HepG2 (cell line): ENCODE measurements around the gene SKIDA1. TPM values are rescaled to one million over a fixed set of nuclear protein-coding genes. Genes with fewer than 3 reads are reported as not detected.

Source experiments
- AHR ChIP-seq: IDR thresholded peaks from 2 replicates; pipeline ENCODE4 v1.6.1; 2018; ENCODE audit warnings: missing genetic modification reagents, missing compliant biosample characterization
- CBX2 ChIP-seq, 2 experiments: fragments of 200-600 bp in 1 of 2; sonication (generic); formaldehyde crosslinking in 1 of 2; IDR thresholded peaks; 2 replicates each; pipeline versions ENCODE4 v1.7.0 to v1.8.1; 2018 to 2022; ENCODE audit warnings: low read depth in 2 of 2, low read length in 1 of 2, mild to moderate bottlenecking in 1 of 2, missing genetic modification reagents in 1 of 2
- FOXC1 ChIP-seq: sonication (generic); formaldehyde crosslinking; IDR thresholded peaks from 2 replicates; pipeline ENCODE4 v1.8.0; 2022; ENCODE audit warnings: mild to moderate bottlenecking, missing genetic modification reagents, borderline replicate concordance
- FUBP1 ChIP-seq: sonication (generic); formaldehyde crosslinking; IDR thresholded peaks from 2 replicates; pipeline ENCODE4 v1.5.1; 2020; ENCODE audit warnings: missing genetic modification reagents, mild to moderate bottlenecking, borderline replicate concordance
- HDAC2 ChIP-seq: sonication (generic); formaldehyde crosslinking; IDR thresholded peaks from 2 replicates; pipeline ENCODE4 v1.4.0; 2020; ENCODE audit warnings: missing genetic modification reagents
- IKZF5 ChIP-seq: IDR thresholded peaks from 2 replicates; pipeline ENCODE4 v1.6.1; 2018; ENCODE audit warnings: missing genetic modification reagents, mild to moderate bottlenecking, missing compliant biosample characterization
- JUND ChIP-seq: sonication (generic); formaldehyde crosslinking; IDR thresholded peaks from 2 replicates; pipeline ENCODE4 v1.8.0; 2022; ENCODE audit warnings: mild to moderate bottlenecking, missing genetic modification reagents
- KMT2B ChIP-seq: IDR thresholded peaks from 2 replicates; pipeline ENCODE4 v1.6.1; 2016; ENCODE audit warnings: missing genetic modification reagents, missing compliant biosample characterization
- SMAD3 ChIP-seq: sonication (generic); formaldehyde crosslinking; IDR thresholded peaks from 2 replicates; pipeline ENCODE4 v1.4.0; 2020; ENCODE audit warnings: missing genetic modification reagents
- SMARCE1 ChIP-seq: fragments of 450-650 bp; IDR thresholded peaks from 2 replicates; pipeline ENCODE4 v1.6.1; 2017; ENCODE audit warnings: borderline replicate concordance
- SP1 ChIP-seq, 2 experiments: fragments of 450-650 bp in 1 of 2; sonication (generic) in 1 of 2; formaldehyde crosslinking in 1 of 2; IDR thresholded peaks; 2 replicates each; pipeline versions ENCODE4 v1.4.0 to v1.6.1; 2016 to 2020; ENCODE audit warnings: missing genetic modification reagents in 1 of 2
- TOPORS ChIP-seq: sonication (generic); formaldehyde crosslinking; IDR thresholded peaks from 2 replicates; pipeline ENCODE4 v1.8.0; 2023; ENCODE audit warnings: mild to moderate bottlenecking, missing genetic modification reagents
- XBP1 ChIP-seq: sonication (generic); formaldehyde crosslinking; IDR thresholded peaks from 2 replicates; pipeline ENCODE4 v1.5.0; 2020; ENCODE audit warnings: missing genetic modification reagents
- ZBTB20 ChIP-seq: sonication (generic); formaldehyde crosslinking; IDR thresholded peaks from 2 replicates; pipeline ENCODE4 v1.8.1; 2023; ENCODE audit warnings: missing genetic modification reagents, low read depth, mild to moderate bottlenecking, borderline replicate concordance
- ZMYM4 ChIP-seq: sonication (generic); formaldehyde crosslinking; IDR thresholded peaks from 2 replicates; pipeline ENCODE4 v1.8.1; 2023; ENCODE audit warnings: mild to moderate bottlenecking, missing genetic modification reagents
- ZNF292 ChIP-seq: sonication (generic); formaldehyde crosslinking; IDR thresholded peaks from 2 replicates; pipeline ENCODE4 v1.8.1; 2022; ENCODE audit warnings: mild to moderate bottlenecking, low read depth, missing genetic modification reagents, borderline replicate concordance
- ZNF563 ChIP-seq: sonication (generic); formaldehyde crosslinking; IDR thresholded peaks from 2 replicates; pipeline ENCODE4 v1.8.0; 2022; ENCODE audit warnings: mild to moderate bottlenecking, moderate library complexity, missing genetic modification reagents
- polyA plus RNA-seq, 8 experiments: library from polyadenylated mRNA; depleted of rRNA in 3 of 8; stranded (reverse) in 7 of 8; unstranded in 1 of 8; fragments of >200 nt; fragmentation: Illumina TruSeq in 4 of 8; extraction: Trizol in 4 of 8; gene quantifications; 2 replicates each; pipeline versions ENCODE4 v1.2.1 to v1.2.3, GENCODE V29; 2011 to 2016; ENCODE audit warnings: low read depth in 4 of 8, missing spikeins in 1 of 8, mixed read lengths in 1 of 8; ENCODE audit not compliant: insufficient read depth in 1 of 8
- total RNA-seq, 5 experiments: library from RNA; depleted of rRNA; stranded (reverse); fragments of >200 nt; fragmentation: Illumina TruSeq; extraction: Trizol; gene quantifications; 2 replicates each; pipeline ENCODE4 v1.2.3, GENCODE V29; 2016; ENCODE audit warnings: low read depth in 1 of 5
- TF ChIP-seq, protein P1 (sequence below): sonication (generic); formaldehyde crosslinking; IDR thresholded peaks from 2 replicates; pipeline ENCODE4 v1.4.0; 2020; ENCODE audit warnings: missing genetic modification reagents, mild to moderate bottlenecking, borderline replicate concordance
- TF ChIP-seq, protein P2 (sequence below): sonication (generic); formaldehyde crosslinking; IDR thresholded peaks from 2 replicates; pipeline ENCODE4 v1.4.0; 2020; ENCODE audit warnings: missing genetic modification reagents
- TF ChIP-seq, protein P3 (sequence below): IDR thresholded peaks from 2 replicates; pipeline ENCODE4 v1.6.1; 2016; ENCODE audit warnings: mild to moderate bottlenecking, missing biosample characterization, missing genetic modification reagents
- TF ChIP-seq, protein P4 (sequence below): IDR thresholded peaks from 2 replicates; pipeline ENCODE4 v1.6.1; 2018; ENCODE audit warnings: missing genetic modification reagents

SKIDA1 gene
- total and polyA plus RNA-seq, 2 of the 13 experiments (the other 11 are each of a cell fraction or from before 2014, with no cell fraction given), result 0.73 to 1.5 TPM

- TF ChIP-seq, protein P1, sequence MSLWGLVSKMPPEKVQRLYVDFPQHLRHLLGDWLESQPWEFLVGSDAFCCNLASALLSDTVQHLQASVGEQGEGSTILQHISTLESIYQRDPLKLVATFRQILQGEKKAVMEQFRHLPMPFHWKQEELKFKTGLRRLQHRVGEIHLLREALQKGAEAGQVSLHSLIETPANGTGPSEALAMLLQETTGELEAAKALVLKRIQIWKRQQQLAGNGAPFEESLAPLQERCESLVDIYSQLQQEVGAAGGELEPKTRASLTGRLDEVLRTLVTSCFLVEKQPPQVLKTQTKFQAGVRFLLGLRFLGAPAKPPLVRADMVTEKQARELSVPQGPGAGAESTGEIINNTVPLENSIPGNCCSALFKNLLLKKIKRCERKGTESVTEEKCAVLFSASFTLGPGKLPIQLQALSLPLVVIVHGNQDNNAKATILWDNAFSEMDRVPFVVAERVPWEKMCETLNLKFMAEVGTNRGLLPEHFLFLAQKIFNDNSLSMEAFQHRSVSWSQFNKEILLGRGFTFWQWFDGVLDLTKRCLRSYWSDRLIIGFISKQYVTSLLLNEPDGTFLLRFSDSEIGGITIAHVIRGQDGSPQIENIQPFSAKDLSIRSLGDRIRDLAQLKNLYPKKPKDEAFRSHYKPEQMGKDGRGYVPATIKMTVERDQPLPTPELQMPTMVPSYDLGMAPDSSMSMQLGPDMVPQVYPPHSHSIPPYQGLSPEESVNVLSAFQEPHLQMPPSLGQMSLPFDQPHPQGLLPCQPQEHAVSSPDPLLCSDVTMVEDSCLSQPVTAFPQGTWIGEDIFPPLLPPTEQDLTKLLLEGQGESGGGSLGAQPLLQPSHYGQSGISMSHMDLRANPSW, result no peak
- TF ChIP-seq, protein P2, sequence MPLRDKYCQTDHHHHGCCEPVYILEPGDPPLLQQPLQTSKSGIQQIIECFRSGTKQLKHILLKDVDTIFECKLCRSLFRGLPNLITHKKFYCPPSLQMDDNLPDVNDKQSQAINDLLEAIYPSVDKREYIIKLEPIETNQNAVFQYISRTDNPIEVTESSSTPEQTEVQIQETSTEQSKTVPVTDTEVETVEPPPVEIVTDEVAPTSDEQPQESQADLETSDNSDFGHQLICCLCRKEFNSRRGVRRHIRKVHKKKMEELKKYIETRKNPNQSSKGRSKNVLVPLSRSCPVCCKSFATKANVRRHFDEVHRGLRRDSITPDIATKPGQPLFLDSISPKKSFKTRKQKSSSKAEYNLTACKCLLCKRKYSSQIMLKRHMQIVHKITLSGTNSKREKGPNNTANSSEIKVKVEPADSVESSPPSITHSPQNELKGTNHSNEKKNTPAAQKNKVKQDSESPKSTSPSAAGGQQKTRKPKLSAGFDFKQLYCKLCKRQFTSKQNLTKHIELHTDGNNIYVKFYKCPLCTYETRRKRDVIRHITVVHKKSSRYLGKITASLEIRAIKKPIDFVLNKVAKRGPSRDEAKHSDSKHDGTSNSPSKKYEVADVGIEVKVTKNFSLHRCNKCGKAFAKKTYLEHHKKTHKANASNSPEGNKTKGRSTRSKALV (CRISPR knock-in tag), result no peak
- TF ChIP-seq SMARCE1, result no peak
- TF ChIP-seq IKZF5 (CRISPR knock-in tag), result no peak
- TF ChIP-seq, protein P3, sequence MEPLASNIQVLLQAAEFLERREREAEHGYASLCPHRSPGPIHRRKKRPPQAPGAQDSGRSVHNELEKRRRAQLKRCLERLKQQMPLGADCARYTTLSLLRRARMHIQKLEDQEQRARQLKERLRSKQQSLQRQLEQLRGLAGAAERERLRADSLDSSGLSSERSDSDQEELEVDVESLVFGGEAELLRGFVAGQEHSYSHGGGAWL (CRISPR knock-in tag), result no peak
- TF ChIP-seq HDAC2, result no peak; the same call in 1 of the 2 replicates
- TF ChIP-seq ZNF563 (CRISPR knock-in tag), result no peak
- no peak for TF ChIP-seq KMT2B (CRISPR knock-in tag)
- TF ChIP-seq AHR (CRISPR knock-in tag), result no peak
- no peak for TF ChIP-seq CBX2 (IDR thresholded peaks at IDR 0.05; ENCODE audit: low read depth, low read length)
- TF ChIP-seq CBX2 (CRISPR knock-in tag; IDR thresholded peaks at IDR 0.05; ENCODE audit: low read depth), result no peak
- no peak for TF ChIP-seq FOXC1
- TF ChIP-seq SMAD3, result peak; percentile 9; the same call in 1 of the 2 replicates
- TF ChIP-seq XBP1 (CRISPR knock-in tag), result no peak
- no peak for TF ChIP-seq JUND (CRISPR knock-in tag)
- TF ChIP-seq SP1 (IDR thresholded peaks at IDR 0.05), result no peak
- no peak for TF ChIP-seq SP1 (CRISPR knock-in tag; IDR thresholded peaks at IDR 0.05)
- 0 out of 2 replicates have a peak, but pooled peaks have one; percentile 14 for TF ChIP-seq TOPORS (CRISPR knock-in tag)
- TF ChIP-seq ZNF292 (CRISPR knock-in tag), result no peak
- TF ChIP-seq ZMYM4 (CRISPR knock-in tag), result 0 out of 2 replicates have a peak, but pooled peaks have one; percentile 40
- TF ChIP-seq FUBP1 (CRISPR knock-in tag), result no peak
- no peak for TF ChIP-seq ZBTB20 (CRISPR knock-in tag)
- TF ChIP-seq, protein P4, sequence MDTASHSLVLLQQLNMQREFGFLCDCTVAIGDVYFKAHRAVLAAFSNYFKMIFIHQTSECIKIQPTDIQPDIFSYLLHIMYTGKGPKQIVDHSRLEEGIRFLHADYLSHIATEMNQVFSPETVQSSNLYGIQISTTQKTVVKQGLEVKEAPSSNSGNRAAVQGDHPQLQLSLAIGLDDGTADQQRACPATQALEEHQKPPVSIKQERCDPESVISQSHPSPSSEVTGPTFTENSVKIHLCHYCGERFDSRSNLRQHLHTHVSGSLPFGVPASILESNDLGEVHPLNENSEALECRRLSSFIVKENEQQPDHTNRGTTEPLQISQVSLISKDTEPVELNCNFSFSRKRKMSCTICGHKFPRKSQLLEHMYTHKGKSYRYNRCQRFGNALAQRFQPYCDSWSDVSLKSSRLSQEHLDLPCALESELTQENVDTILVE, result no peak
These were observed 10.0 kb upstream of the SKIDA1 start (continued) for GRCh38 chr10:21535494-21535965.
